Stimulated activated CD4-positive, alpha-beta T cell treated with anti-CD3 and anti-CD28 coated beads, Interleukin-15, amount 100 ng/mL, for 1 hour (primary cell): ENCODE results near the gene OR6C6.
"Not testable (repeated sequence)": the region's sequence is repeated elsewhere in the genome, so short reads cannot be mapped to it uniquely, and the experiment has no call there.

Experiments
- DNase-seq, 2 donors: peaks; one replicate each; pipeline ENCODE4 v3.0.0-alpha.2; 2020; ENCODE audit warnings: low read depth in 1 of 2, low spot score in 1 of 2

Gene OR6C6

DNA sequence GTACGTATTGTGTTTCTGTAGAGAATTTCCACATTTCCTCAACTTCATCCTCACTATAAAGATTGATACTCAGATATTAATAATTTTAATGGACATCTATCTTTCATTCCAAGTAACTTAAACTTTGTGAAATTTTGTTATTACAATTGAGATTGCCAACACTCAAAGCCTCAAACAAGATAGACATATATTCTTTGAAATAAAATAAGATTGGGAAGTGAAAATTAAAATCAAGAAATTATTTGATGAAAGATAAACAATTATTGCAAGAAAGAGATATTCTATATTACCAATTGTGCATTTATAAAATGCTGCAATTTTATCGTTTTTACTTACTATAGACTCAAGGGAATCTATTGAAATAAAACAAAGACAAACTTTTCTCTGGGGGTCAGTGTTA lies at the start of gene OR6C6:
Gene OR6C6 (minus strand): TSS at position 101 of the 400 bp plus-strand sequence. CDS start 1,337 bp downstream, outside the sequence.
- DNase-seq: no peak

DNA sequence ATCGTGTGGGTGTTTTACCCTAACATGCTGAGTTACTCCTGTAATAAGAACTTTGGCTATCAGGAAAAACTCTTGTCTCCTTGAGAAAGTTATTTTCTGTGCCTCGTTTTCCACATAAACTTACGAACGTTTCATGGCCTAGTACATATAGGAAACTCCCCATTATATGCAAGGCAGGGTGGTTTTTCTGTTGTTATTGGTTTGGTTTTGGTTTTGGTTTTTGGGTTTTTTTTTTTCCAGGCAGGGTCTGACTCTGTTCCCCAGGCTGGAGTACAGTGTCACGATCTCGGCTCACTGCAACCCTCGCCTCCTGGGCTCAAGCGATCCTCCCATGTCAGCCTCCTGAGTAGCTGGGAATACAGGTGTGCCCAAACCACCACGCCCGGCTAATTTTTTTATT lies 39.6 kb upstream of the OR6C6 start:
- no peak for DNase-seq

DNA sequence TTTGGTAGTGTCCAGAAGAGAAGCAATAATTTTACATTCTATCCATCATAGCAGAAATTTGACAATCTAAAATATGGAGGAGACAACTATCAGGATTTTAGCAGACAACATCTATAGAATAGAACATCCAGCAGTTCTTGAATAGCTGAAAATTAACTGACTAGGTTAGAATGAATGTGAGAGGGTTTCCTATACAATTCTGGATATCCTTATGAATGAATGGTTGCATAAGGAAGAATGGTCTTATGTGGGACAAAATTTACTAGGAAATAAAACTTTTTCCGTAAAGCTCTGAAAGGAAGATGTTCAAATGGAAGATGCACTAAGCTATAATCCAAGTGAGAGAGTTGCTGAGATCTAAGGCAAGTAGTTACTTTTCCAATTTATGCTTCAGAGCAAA lies 34.1 kb upstream of the OR6C6 start, which contains the start of gene OR6C3:
Gene OR6C3 (plus strand): TSS at position 301 of the 400 bp plus-strand sequence. CDS start 955 bp downstream, outside the sequence.
- no peak for DNase-seq

DNA sequence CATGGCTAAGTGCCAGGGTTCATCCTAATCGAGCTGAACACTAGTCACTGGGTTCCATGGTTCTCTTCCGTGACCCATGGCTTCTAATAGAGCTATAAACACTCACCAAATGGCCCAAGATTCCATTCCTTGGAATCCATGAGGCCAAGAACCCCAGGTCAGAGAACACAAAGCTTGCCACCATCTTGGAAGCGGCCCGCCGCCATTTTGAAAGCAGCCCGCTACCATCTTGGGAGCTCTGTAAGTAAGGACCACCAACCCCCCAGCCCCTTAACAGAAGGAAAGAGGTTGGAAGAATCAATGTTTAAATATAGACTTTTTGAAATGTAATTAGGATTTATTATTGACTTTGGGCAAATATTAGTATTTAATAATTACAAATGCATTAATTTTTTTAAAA lies 29.4 kb upstream of the OR6C6 start:
- not testable (repeated sequence) for DNase-seq

DNA sequence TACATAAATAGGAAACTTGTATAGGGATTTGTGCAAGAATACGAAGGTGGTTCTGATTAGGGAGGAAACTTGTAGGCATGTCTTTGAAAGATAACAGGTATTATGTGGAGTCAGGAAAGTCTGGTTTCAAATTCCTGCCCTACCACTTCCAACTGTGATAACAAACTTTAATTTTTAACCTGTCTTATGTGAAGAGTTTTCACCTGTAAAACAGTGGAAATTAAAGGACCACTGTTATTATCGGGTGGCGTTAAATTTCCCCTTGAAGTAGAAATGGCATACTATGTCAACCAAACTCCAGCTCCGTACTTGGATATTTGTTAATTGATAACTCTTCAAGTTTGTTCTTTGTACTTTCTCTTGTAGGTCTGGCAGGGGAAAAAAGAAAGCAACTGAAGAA lies 23.8 kb upstream of the OR6C6 start:
- DNase-seq: no peak

DNA sequence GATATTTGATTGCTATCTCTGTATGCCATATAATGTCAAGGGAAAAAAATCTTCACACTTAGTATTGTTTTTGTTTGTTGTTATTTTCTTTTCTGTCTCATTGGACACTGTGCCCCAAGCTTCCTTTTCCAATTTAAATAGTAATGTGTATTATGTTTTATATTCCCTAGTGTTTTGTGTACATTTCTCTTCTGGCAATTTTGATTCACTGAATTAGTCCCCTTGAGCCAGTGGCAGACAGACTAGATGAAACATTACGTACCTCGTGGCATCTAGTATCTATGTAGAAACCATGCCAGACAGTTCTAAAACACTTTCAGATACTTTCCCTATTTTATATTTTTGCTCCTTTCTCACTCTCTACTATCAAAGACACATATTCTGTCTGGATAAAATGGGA lies 17.7 kb upstream of the OR6C6 start, which contains the start of gene OR6C1:
Gene OR6C1 (plus strand): TSS at position 301 of the 400 bp plus-strand sequence. CDS start 6,257 bp downstream, outside the sequence.
- no peak for DNase-seq

DNA sequence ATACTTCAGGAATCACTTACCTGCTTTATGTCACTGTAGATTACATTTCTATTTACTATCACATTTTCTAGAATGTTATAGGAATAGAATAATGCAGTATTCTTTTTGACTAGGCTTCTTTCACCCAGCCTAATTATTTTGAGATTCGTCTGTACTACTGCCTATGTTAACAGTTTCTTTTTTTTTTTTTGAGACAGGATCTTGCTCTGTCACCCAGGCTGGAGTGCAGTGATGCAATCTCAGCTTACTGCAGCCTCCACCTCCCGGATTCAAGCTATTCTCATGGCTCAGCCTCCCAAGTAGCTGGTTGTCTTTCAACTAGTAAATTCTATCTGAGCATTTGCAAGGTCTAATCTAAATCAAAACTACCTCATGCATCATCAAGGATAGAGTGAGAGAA lies 6.4 kb downstream of the OR6C6 start:
- DNase-seq: no peak

DNA sequence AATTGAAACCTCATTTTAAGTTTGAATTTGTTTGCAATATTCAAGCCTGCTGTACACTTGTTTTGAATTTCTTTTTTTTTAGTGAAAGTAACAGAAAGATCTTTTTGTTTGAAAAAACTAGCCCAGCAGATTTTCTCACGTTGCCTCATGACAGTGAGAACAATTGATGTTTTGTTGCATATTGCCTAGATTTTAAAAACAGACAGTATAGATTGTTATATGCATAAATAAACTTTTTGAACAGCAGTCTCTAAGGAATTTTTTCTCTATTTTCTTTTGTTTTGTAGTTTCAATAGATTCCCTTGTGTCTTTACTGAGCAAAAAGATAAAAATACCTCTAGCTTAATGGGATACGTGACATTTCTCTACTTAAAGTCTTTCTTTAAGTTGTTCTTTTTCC lies 15.4 kb downstream of the OR6C6 start:
- no peak for DNase-seq

DNA sequence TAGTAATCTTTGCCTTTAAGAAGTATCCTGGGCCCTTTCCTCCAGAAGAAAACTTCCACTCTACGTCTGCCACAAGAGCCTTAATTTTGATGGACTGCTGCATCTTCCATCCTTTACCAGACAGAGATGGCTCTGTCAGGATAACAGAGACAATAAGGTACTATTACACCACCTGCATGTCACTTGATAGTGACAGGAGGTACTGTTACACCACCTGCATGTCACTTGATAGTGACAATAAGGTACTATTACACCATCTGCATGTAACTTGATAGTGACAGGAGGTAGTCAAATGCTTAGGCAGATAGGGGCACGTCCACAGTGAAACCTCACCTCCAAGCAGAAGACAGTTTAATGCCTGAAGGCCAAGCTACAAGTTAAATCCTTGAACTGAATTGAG lies 38.1 kb downstream of the OR6C6 start:
- DNase-seq: no peak

DNA sequence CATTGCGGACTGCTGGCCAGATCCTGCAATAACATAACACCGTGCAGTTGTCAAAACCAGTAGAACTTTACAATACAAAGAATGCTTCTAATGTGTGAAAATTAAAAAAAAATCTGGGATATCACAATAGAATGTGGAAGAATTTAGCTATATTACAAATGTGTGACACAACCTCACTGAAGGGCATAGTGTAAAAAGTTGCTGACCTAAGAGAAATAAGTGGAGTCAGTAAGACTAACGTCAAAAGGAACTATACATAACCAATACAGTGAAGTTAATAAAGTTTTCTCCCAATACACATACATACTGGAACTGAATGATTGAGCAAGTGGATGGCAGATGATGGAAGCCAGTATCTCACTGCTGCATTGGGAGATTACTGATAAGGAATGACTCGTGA lies 39.5 kb downstream of the OR6C6 start:
- no peak for DNase-seq

DNA sequence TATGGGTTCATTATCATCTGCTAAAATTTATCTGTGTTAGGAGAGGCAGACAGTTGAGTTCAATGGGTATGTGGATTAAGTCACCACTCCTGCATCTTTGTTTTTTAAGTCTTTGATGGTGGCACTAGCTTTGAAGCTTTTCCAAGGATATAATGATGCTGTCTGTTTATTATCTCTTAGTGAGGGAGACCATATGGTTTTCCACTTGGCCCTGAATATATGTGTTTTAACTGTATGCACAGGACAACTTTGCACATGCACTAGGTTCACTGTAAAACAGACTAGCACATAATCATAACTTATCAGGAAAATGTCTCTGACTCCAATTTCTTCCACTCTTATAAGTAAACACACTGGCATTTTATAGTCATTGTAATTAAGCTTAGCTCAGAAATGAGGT lies 43.1 kb downstream of the OR6C6 start:
- DNase-seq: no peak

DNA sequence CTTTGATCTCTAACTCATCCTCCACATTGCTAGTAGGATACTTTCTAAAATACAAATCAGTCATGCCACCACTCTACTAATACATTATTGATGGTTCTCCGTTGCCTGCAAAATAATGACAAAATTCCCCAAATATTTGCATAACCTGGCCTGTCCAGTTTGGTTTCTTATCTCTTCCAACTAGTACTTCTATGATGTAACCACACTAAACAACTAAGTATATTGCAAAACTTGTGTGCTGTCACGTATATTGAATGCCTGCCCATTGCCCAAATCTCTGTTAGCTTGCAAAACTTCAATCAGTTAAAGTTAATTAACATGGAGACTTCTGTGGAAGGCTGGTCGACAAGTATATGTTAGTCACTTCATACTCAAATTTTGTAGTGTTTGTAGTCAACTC lies 45.4 kb downstream of the OR6C6 start:
- no peak for DNase-seq

DNA sequence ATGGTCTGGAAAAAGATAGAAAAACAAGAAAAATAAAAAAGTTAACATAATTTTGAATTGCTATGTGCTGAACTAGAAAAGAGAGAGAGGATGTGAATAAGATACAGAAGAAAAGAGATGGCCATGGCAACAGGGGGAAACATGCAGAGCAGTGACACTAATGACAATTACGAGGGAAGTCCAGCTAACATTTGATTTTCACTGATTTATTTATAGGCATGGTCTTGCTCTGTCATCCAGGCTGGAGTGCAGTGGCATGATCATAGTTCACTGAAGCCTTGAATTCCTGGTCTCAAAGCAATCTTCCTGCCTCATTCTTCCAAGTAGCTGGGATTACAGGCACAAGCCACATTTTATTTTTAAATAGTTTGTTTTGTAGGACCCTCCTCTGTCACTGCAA lies 50.2 kb downstream of the OR6C6 start:
- no peak for DNase-seq

DNA sequence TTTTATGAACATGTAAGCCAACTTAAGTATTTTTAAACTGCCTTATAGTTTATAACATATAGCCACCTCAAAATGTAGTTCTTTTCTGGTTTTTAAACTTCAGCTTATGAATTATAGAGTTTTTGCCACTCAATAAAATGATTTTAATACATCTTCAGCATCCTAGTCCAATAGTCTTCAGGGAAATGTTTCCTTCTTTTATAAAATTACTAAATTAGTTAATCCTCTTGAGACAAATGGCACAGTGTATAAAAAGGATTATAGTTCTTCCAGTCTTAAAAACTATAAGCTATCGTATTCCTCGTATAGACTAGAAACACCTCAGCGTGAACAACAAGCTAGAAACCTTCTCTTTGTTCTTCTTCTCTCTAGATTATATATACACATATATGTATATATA lies 52.1 kb downstream of the OR6C6 start, which contains the start of gene OR6C74:
Gene OR6C74 (plus strand): TSS at position 301 of the 400 bp plus-strand sequence. CDS start 2,679 bp downstream, outside the sequence.
- DNase-seq: no peak
